ENCODE measurements around the gene XXYLT1. TPM values are rescaled to one million over a fixed set of nuclear protein-coding genes. Genes with fewer than 3 reads are reported as not detected.
"Not testable (repeated sequence)": the region's sequence is repeated elsewhere in the genome, so short reads cannot be mapped to it uniquely, and the experiment has no call there.

XXYLT1 gene
- total RNA-seq, 1 donor, result 32.8 TPM

DNA sequence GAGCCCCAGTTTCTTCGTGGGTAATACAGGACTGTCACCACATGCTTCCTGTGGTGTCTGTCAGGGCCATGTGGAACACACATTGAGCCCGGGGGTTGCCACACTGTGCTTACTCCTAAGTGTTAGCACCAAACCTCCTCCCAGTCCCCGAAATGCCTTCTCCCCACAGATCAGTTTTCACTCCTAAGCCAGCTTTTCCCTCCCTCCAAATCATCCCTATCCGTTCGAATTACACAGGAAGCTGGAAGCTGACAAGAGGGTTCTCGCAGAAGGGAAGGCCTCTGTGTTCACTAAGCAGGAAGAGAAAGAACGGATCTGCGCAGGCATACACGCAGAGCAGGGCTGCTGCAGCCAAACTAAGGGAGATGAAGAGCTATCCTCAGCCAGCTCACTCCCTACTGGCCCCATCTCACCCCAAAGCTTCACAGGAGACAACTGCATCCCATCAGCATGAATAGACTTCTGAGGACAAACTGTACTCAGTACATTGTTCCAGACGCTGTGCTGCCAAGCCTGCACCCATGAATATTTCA is 32.3 kb downstream of the XXYLT1 start:
- peak; percentile 44 for DNase-seq (ENCODE audit: low read depth)
- no peak overlapping the region for H3K4me3 ChIP-seq (ENCODE audit: low read depth, low read length)
- TF ChIP-seq, protein P1, sequence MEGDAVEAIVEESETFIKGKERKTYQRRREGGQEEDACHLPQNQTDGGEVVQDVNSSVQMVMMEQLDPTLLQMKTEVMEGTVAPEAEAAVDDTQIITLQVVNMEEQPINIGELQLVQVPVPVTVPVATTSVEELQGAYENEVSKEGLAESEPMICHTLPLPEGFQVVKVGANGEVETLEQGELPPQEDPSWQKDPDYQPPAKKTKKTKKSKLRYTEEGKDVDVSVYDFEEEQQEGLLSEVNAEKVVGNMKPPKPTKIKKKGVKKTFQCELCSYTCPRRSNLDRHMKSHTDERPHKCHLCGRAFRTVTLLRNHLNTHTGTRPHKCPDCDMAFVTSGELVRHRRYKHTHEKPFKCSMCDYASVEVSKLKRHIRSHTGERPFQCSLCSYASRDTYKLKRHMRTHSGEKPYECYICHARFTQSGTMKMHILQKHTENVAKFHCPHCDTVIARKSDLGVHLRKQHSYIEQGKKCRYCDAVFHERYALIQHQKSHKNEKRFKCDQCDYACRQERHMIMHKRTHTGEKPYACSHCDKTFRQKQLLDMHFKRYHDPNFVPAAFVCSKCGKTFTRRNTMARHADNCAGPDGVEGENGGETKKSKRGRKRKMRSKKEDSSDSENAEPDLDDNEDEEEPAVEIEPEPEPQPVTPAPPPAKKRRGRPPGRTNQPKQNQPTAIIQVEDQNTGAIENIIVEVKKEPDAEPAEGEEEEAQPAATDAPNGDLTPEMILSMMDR (IDR thresholded peaks at IDR 0.05; ENCODE audit: insufficient read depth, low read depth, low read length), result no peak

DNA sequence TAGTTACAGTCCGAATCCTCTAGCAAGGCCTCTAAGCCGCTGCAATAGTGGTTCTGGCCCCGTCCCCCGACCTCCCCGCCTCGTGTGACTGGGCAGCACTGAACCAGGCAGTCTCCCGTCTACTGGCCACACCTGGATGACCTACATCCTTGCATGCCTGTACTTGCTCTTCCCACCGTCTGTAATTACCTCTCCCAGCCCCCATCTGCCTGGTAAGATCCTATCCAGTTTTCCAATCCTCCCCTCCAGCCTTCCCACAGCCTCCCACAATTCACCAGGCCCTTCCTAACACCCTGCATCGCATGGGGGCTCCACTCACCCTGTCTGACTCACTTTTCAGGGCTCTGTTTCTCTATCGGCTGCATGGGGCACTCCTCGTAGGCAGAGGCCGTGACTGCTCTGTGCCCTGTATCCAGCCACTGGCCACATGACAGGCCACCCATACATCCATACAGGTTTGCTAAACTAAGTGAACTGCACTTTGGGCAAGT is 32.8 kb downstream of the XXYLT1 start:
- no peak for DNase-seq (ENCODE audit: low read depth)
- TF ChIP-seq, protein P1 (IDR thresholded peaks at IDR 0.05; ENCODE audit: insufficient read depth, low read depth, low read length), result no peak

DNA sequence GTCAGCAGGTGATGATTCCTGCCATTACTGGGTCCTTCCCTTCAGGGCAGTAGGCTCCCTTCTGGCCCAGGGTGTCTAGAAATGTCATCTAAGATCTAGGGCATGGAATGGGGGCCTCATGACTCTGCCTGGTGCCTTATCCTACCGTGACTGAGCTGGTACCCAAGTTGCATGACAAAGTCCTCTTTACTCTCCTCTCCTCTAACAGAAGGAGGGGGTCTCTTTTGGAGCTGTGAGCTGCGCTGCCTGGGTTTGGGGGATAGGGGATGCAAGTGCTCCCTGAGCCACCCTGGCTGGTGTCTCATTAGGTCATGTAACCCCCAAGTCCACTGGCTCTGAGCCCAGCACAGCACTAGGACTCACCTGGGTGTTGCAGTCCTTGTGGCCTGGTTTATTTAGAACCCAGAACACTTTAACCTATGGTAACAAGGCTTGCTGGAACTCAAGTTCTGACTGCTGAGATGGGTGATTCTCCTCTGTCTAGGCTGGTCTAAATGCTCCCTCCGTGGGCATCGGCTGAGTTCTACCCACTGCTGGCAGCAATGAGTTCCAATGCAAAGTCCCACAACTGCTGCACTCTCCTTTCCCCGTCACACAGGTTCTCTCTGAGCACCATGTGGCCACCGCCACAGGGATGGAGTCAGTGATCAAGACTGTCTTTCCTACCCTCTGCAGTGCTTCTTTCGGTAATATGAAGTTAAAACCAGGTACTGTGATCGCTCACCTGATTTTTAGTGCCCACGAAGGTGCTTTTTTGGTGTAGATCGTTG is 34.0 kb downstream of the XXYLT1 start:
- TF ChIP-seq, protein P1 (IDR thresholded peaks at IDR 0.05; ENCODE audit: insufficient read depth, low read depth, low read length), result no peak
- H3K4me3 ChIP-seq (ENCODE audit: low read depth, low read length), result no peak overlapping the region
- DNase-seq (ENCODE audit: low read depth), result no peak

More for the DNA sequence above, 32.8 kb downstream of the XXYLT1 start:
- H3K4me3 ChIP-seq (ENCODE audit: low read depth, low read length), result no peak overlapping the region

DNA sequence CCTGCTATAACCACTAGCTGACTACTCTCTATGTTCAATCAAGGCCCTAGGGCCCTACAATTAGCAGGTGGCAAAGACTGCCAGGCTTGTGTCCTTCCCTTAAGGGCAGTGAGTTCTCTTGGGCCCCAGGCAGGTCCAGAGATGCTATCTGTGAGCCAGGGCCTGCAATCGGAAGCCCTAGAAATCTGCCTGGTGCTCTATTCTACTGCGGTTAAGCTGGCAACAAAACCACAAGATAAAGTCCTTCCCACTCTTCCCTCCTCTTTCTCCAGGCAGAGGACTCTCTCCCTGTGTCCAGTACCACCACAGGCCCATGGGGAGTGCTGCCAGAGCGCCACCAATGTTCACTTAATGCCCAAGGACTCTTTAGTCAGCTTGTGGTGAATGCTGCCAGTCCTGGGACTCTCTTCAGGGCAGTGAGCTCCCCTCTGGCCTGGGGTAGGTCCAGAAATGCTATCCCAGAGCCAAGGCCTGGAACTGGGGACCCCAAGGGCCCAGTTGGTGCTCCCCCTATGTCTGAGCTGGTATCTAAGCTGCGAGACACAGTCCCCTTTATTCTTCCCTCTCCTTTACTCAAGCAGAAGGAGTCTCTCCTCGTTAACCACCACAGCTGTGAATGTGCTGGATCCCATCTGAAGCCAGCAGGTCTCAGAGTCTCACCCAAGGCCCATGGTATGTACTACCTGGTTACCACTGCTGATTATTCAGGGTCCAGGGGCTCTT is 34.7 kb downstream of the XXYLT1 start:
- TF ChIP-seq, protein P1 (IDR thresholded peaks at IDR 0.05; ENCODE audit: insufficient read depth, low read depth, low read length), result no peak
- H3K4me3 ChIP-seq (ENCODE audit: low read depth, low read length), result no peak overlapping the region
- DNase-seq (ENCODE audit: low read depth), result no peak

GRCh38 chr3:195230244-195230643 is 40.7 kb downstream of the XXYLT1 start:
- DNase-seq (ENCODE audit: low read depth), result no peak
- no peak overlapping the region for H3K4me3 ChIP-seq (ENCODE audit: low read depth, low read length)
- TF ChIP-seq, protein P1 (IDR thresholded peaks at IDR 0.05; ENCODE audit: insufficient read depth, low read depth, low read length), result no peak

GRCh38 chr3:195228886-195229285 is 42.1 kb downstream of the XXYLT1 start:
- not testable (repeated sequence) for DNase-seq (ENCODE audit: low read depth); H3K4me3 ChIP-seq (ENCODE audit: low read depth, low read length)

- no peak overlapping the region for H3K4me3 ChIP-seq (ENCODE audit: low read depth, low read length)
- TF ChIP-seq, protein P1 (IDR thresholded peaks at IDR 0.05; ENCODE audit: insufficient read depth, low read depth, low read length), result no peak
- DNase-seq (ENCODE audit: low read depth), result no peak
Observed at GRCh38 chr3:195227871-195228270, 43.1 kb downstream of the XXYLT1 start.

Measured in fibroblast of villous mesenchyme (primary cell).